ENCODE measurements around the gene RAB11FIP4. TPM values are rescaled to one million over a fixed set of nuclear protein-coding genes. Genes with fewer than 3 reads are reported as not detected.
A peak's percentile ranks its signal among the peaks of the same experiment; 100 is the strongest.

RAB11FIP4 gene
- total RNA-seq, 3 donors from 2014 or later (not counting 1 experiment from before 2014, with no cell fraction given), result 81.4 to 121 (median 102) TPM

GRCh38 chr17:31484821-31485220, 93.3 kb downstream of the RAB11FIP4 start:
- TF ChIP-seq CTCF (IDR thresholded peaks at IDR 0.05), result no peak
- Mint-ChIP-seq H3K9me3 (no peaks in the 10 kb centered on the region), H3K4me3 (no peak overlapping the region), H3K4me1 (peaks cover 19 to 24% of the 10 kb centered on the region in 2 donors), H3K27me3 (ENCODE audit: low read depth in 2 of 2) (no peaks in the 10 kb centered on the region), H3K36me3 (no peaks in the 10 kb centered on the region), H3K27ac (no peak overlapping the region)
- Histone ChIP-seq H3K27me3 (ENCODE audit: control insufficient read depth, insufficient read depth, low read length) (no peaks in the 10 kb centered on the region), H3K36me3 (ENCODE audit: control insufficient read depth, insufficient read depth, low read length) (no peaks in the 10 kb centered on the region), H3K9me3 (ENCODE audit: control insufficient read depth, insufficient read depth, low read length) (no peaks in the 10 kb centered on the region), H3K4me1 (ENCODE audit: control insufficient read depth, insufficient read depth, low read length) (peaks cover 25% of the 10 kb centered on the region), H3K4me3 (ENCODE audit: low read length) (no peak overlapping the region), H3K27ac (ENCODE audit: low read length) (no peak overlapping the region)
- ATAC-seq (no peak), DNase-seq (no peak)
- 97% methylated on average over 4 of the region's 4 CpGs for WGBS (ENCODE audit: insufficient coverage)
- intact Hi-C loops (cut with micrococcal nuclease), result loop anchor here (5.0 kb wide), 1 partner anchor 37 kb away; no protein-coding TSS in a partner anchor

DNA sequence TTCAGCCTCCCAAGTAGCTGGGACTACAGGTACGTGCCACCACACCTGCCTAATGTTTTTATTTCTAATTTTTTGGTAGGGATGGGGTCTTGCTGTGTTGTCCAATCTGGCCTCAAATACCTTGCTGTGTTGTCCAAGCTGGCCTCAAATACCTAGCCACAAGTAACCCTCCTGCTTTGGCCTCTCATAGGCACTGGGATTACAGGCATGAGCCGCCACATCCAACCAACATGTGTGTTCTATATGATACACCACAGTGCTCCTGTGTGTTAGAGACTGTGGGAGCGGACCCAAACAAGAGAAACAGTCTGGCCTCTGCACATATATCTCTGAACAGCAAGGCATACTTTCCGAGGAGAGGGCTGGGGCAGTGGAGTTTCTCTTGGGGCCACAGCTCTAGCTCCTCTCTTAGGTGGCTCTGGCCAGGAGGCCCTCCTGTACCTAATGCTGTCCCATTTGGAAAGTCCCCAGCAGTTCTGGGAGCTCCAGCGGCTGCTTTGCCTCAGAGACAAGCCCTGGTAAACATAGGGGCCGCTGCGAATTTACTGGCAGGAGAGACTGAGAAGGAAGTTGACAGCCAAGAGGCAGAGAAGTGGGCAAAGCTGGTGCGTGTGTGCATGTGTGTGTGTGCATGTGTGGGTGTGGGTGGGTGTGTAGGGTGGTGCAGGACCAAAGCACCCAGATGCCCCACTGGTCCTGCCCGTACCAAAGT, 95.0 kb downstream of the RAB11FIP4 start:
- Mint-ChIP-seq H3K4me1 (peaks cover 34 to 38% of the 10 kb centered on the region in 2 donors), H3K9me3 (no peaks in the 10 kb centered on the region), H3K27ac (peak overlapping the region; percentile 89 to 97), H3K27me3 (ENCODE audit: low read depth in 2 of 2) (no peaks in the 10 kb centered on the region), H3K36me3 (no peaks in the 10 kb centered on the region), H3K4me3 (peak overlapping the region; percentile 91)
- peak in 1 of 2 donors; percentile 27 for DNase-seq
- Histone ChIP-seq H3K4me1 (ENCODE audit: control insufficient read depth, insufficient read depth, low read length) (peaks cover 41% of the 10 kb centered on the region), H3K4me3 (ENCODE audit: low read length) (no peak overlapping the region), H3K36me3 (ENCODE audit: control insufficient read depth, insufficient read depth, low read length) (no peaks in the 10 kb centered on the region), H3K27ac (ENCODE audit: low read length) (no peak overlapping the region), H3K9me3 (ENCODE audit: control insufficient read depth, insufficient read depth, low read length) (no peaks in the 10 kb centered on the region), H3K27me3 (ENCODE audit: control insufficient read depth, insufficient read depth, low read length) (no peaks in the 10 kb centered on the region)
- intact Hi-C loops (cut with micrococcal nuclease), result loop anchor here (1.0 to 5.0 kb wide), 3 partner anchors 23 to 50 kb away; no protein-coding TSS in a partner anchor
- WGBS (ENCODE audit: insufficient coverage), result 55% methylated on average over 8 of the region's 9 CpGs
- no peak for TF ChIP-seq CTCF (IDR thresholded peaks at IDR 0.05)
- no peak for ATAC-seq

DNA sequence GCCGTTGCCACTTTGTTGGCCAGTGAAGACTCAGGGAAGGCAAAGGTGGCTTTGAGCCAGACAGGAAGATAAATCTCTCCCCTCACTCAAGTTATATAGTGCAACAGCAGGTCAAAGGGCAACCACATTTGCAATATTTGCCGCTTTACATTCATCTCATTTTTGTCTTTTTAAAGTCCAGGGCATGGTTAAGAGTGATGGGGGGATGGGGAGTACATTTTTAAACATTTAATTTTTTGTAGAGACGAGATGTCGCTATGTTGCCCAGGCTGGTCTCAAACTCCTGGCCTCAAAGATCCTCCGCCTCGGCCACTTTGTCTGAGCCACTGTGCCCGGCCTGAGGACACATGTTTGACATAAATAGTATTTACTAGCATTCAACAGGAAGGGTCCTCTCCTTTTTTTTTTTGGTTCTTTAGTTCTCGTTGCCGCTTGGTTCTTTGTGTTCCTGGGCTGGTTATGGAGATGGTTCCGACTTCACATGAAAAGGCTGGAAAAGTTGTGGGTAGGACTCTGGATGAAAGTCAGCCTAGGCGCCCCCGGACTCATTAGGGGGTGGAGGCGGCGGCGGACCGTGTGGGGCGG, 95.7 kb downstream of the RAB11FIP4 start:
- Histone ChIP-seq H3K27me3 (ENCODE audit: control insufficient read depth, insufficient read depth, low read length) (no peaks in the 10 kb centered on the region), H3K36me3 (ENCODE audit: control insufficient read depth, insufficient read depth, low read length) (no peaks in the 10 kb centered on the region), H3K4me3 (ENCODE audit: low read length) (peak overlapping the region; percentile 48), H3K9me3 (ENCODE audit: control insufficient read depth, insufficient read depth, low read length) (no peaks in the 10 kb centered on the region), H3K27ac (ENCODE audit: low read length) (peak overlapping the region; percentile 69), H3K4me1 (ENCODE audit: control insufficient read depth, insufficient read depth, low read length) (peaks cover 48% of the 10 kb centered on the region)
- intact Hi-C loops (cut with micrococcal nuclease), result loop anchor here (1.0 to 5.0 kb wide), 3 partner anchors 22 to 50 kb away; no protein-coding TSS in a partner anchor
- Mint-ChIP-seq H3K27ac (peak overlapping the region; percentile 89 to 97), H3K4me1 (peaks cover 40 to 45% of the 10 kb centered on the region in 2 donors), H3K4me3 (peak overlapping the region; percentile 91), H3K27me3 (ENCODE audit: low read depth in 2 of 2) (no peaks in the 10 kb centered on the region), H3K36me3 (no peaks in the 10 kb centered on the region), H3K9me3 (no peaks in the 10 kb centered on the region)
- ATAC-seq (no peak), DNase-seq (no peak)
- WGBS (ENCODE audit: insufficient coverage), result 20% methylated on average over 16 of the region's 17 CpGs
- no peak for TF ChIP-seq CTCF (IDR thresholded peaks at IDR 0.05)

Measured in natural killer cell (primary cell).